ENCODE results near the gene CDK5. TPM values are rescaled to one million over a fixed set of nuclear protein-coding genes. Genes with fewer than 3 reads are reported as not detected.

The CDK5 gene
- total RNA-seq, 1 donor from 2014 or later: 24.1 TPM

GRCh38 chr7:151083071-151083823, 25.6 kb upstream of the CDK5 start, which contains the start of gene TMUB1:
Gene TMUB1, minus strand, starts transcription at chr7:151083493. Its CDS starts 930 bp downstream, at chr7:151082563.
- H3K4me3 Mint-ChIP-seq (ENCODE audit: low read depth): peak within 1 kb of the TSS; percentile 94
- intact Hi-C loops (cut with micrococcal nuclease): loop anchor here (1.0 to 10.0 kb wide), 2 partner anchors 55 to 142 kb away; partner anchors contain the start of genes ABCB8 and ABCF2
- H3K27me3 Mint-ChIP-seq (ENCODE audit: low read depth): peaks cover 6% of the 10 kb centered on the region
- no peaks in the 10 kb centered on the region for H3K9me3 Mint-ChIP-seq
- H3K4me1 Mint-ChIP-seq (ENCODE audit: low read depth): peaks cover 26% of the 10 kb centered on the region
- peaks cover 17% of the 10 kb centered on the region for H3K36me3 Mint-ChIP-seq (ENCODE audit: low read depth)
- H3K27ac Mint-ChIP-seq: peak within 1 kb of the TSS; percentile 86
- peak; percentile 76 for DNase-seq (ENCODE audit: low spot score)

- peaks cover 21% of the 10 kb centered on the region for H3K36me3 Mint-ChIP-seq (ENCODE audit: low read depth)
- DNase-seq (ENCODE audit: low spot score): no peak
- H3K4me3 Mint-ChIP-seq (ENCODE audit: low read depth): peak overlapping the region; percentile 94
- H3K27ac Mint-ChIP-seq: peak overlapping the region; percentile 86
- H3K9me3 Mint-ChIP-seq: no peaks in the 10 kb centered on the region
- peaks cover 22% of the 10 kb centered on the region for H3K4me1 Mint-ChIP-seq (ENCODE audit: low read depth)
- intact Hi-C loops (cut with micrococcal nuclease): loop anchor here (1.0 to 10.0 kb wide), 2 partner anchors 54 to 142 kb away; partner anchors contain the start of genes ABCB8 and ABCF2
- H3K27me3 Mint-ChIP-seq (ENCODE audit: low read depth): peaks cover 6% of the 10 kb centered on the region
Observed at GRCh38 chr7:151082141-151083070, 24.7 kb upstream of the CDK5 start.

GRCh38 chr7:151081170-151082101, 23.7 kb upstream of the CDK5 start:
- H3K27ac Mint-ChIP-seq: no peak overlapping the region
- intact Hi-C loops (cut with micrococcal nuclease): loop anchor here (10.0 kb wide), 1 partner anchor 143 kb away; the partner anchor contains the start of gene ABCF2
- H3K9me3 Mint-ChIP-seq: no peaks in the 10 kb centered on the region
- peaks cover 6% of the 10 kb centered on the region for H3K27me3 Mint-ChIP-seq (ENCODE audit: low read depth)
- peaks cover 22% of the 10 kb centered on the region for H3K36me3 Mint-ChIP-seq (ENCODE audit: low read depth)
- H3K4me1 Mint-ChIP-seq (ENCODE audit: low read depth): peaks cover 22% of the 10 kb centered on the region
- H3K4me3 Mint-ChIP-seq (ENCODE audit: low read depth): peak overlapping the region; percentile 94
- DNase-seq (ENCODE audit: low spot score): no peak

- H3K27ac Mint-ChIP-seq: peak within 1 kb of the TSS; percentile 75
- no peaks in the 10 kb centered on the region for H3K9me3 Mint-ChIP-seq
- peaks cover 30% of the 10 kb centered on the region for H3K36me3 Mint-ChIP-seq (ENCODE audit: low read depth)
- H3K4me3 Mint-ChIP-seq (ENCODE audit: low read depth): peak within 1 kb of the TSS; percentile 94
- peaks cover 22% of the 10 kb centered on the region for H3K4me1 Mint-ChIP-seq (ENCODE audit: low read depth)
- DNase-seq (ENCODE audit: low spot score): peak; percentile 86
- intact Hi-C loops (cut with micrococcal nuclease): loop anchor here (1.0 to 10.0 kb wide), 2 partner anchors 22 to 144 kb away; partner anchors contain the start of gene ABCF2
- peaks cover 6% of the 10 kb centered on the region for H3K27me3 Mint-ChIP-seq (ENCODE audit: low read depth)
Observed at GRCh38 chr7:151080522-151081169, 22.9 kb upstream of the CDK5 start, which contains the start of gene FASTK. Gene FASTK, minus strand, starts transcription at chr7:151080809. Its CDS starts 43 bp downstream, at chr7:151080766.

- Mint-ChIP-seq H3K4me1 (ENCODE audit: low read depth) (peaks cover 20% of the 10 kb centered on the region), H3K36me3 (ENCODE audit: low read depth) (peaks cover 33% of the 10 kb centered on the region), H3K9me3 (no peaks in the 10 kb centered on the region), H3K27me3 (ENCODE audit: low read depth) (peaks cover 4% of the 10 kb centered on the region), H3K4me3 (ENCODE audit: low read depth) (peak overlapping the region; percentile 82), H3K27ac (peak overlapping the region; percentile 75)
- no peak for DNase-seq (ENCODE audit: low spot score)
- intact Hi-C loops (cut with micrococcal nuclease): loop anchor here (1.0 to 10.0 kb wide), 2 partner anchors 22 to 145 kb away; partner anchors contain the start of gene ABCF2
Observed at GRCh38 chr7:151080067-151080521, 22.4 kb upstream of the CDK5 start.

GRCh38 chr7:151079199-151079910, 21.7 kb upstream of the CDK5 start:
- DNase-seq (ENCODE audit: low spot score): no peak
- Mint-ChIP-seq H3K36me3 (ENCODE audit: low read depth) (peaks cover 36% of the 10 kb centered on the region), H3K27me3 (ENCODE audit: low read depth) (no peaks in the 10 kb centered on the region), H3K4me1 (ENCODE audit: low read depth) (peaks cover 15% of the 10 kb centered on the region), H3K27ac (no peak overlapping the region), H3K4me3 (ENCODE audit: low read depth) (peak overlapping the region; percentile 82), H3K9me3 (no peaks in the 10 kb centered on the region)
- intact Hi-C loops (cut with micrococcal nuclease): no loop called here

GRCh38 chr7:151078233-151079040, 20.7 kb upstream of the CDK5 start:
- H3K4me3 Mint-ChIP-seq (ENCODE audit: low read depth): peak overlapping the region; percentile 77
- peaks cover 13% of the 10 kb centered on the region for H3K4me1 Mint-ChIP-seq (ENCODE audit: low read depth)
- DNase-seq (ENCODE audit: low spot score): no peak
- no peaks in the 10 kb centered on the region for H3K27me3 Mint-ChIP-seq (ENCODE audit: low read depth)
- peaks cover 42% of the 10 kb centered on the region for H3K36me3 Mint-ChIP-seq (ENCODE audit: low read depth)
- H3K27ac Mint-ChIP-seq: peak overlapping the region; percentile 24
- no peaks in the 10 kb centered on the region for H3K9me3 Mint-ChIP-seq
- intact Hi-C loops (cut with micrococcal nuclease): no loop called here

GRCh38 chr7:151077705-151078232, 20.1 kb upstream of the CDK5 start:
- H3K27ac Mint-ChIP-seq: peak overlapping the region; percentile 24
- no peaks in the 10 kb centered on the region for H3K9me3 Mint-ChIP-seq
- intact Hi-C loops (cut with micrococcal nuclease): no loop called here
- peak overlapping the region; percentile 49 for H3K4me3 Mint-ChIP-seq (ENCODE audit: low read depth)
- H3K27me3 Mint-ChIP-seq (ENCODE audit: low read depth): no peaks in the 10 kb centered on the region
- H3K36me3 Mint-ChIP-seq (ENCODE audit: low read depth): peaks cover 40% of the 10 kb centered on the region
- DNase-seq (ENCODE audit: low spot score): no peak
- H3K4me1 Mint-ChIP-seq (ENCODE audit: low read depth): peaks cover 12% of the 10 kb centered on the region

GRCh38 chr7:151076863-151077704, 19.4 kb upstream of the CDK5 start:
- Mint-ChIP-seq H3K4me3 (ENCODE audit: low read depth) (no peak overlapping the region), H3K36me3 (ENCODE audit: low read depth) (peaks cover 40% of the 10 kb centered on the region), H3K27me3 (ENCODE audit: low read depth) (no peaks in the 10 kb centered on the region), H3K4me1 (ENCODE audit: low read depth) (peaks cover 10% of the 10 kb centered on the region), H3K9me3 (no peaks in the 10 kb centered on the region), H3K27ac (no peak overlapping the region)
- intact Hi-C loops (cut with micrococcal nuclease): no loop called here
- no peak for DNase-seq (ENCODE audit: low spot score)
